B cell (primary cell): ENCODE measurements around the gene CAMTA1. TPM values are rescaled to one million over a fixed set of nuclear protein-coding genes. Genes with fewer than 3 reads are reported as not detected.
"Not testable (repeated sequence)": the region's sequence is repeated elsewhere in the genome, so short reads cannot be mapped to it uniquely, and the experiment has no call there.

Experiments
- ATAC-seq: fragments of 200-7000 bp; cut with Tn5 transposase; one replicate; pipeline ENCODE4 v1.10.0; 2021; ENCODE audit warnings: low read depth, mild to moderate bottlenecking, moderate number of reproducible peaks, moderate library complexity
- CTCF ChIA-PET: fragments of 350-600 bp; sonication (Branson Sonifier 250); formaldehyde crosslinking; loops from one replicate; lab custom pipeline; 2021; ENCODE audit warnings: antibody characterized with exemption, inconsistent platforms; lab: Charles Lee
- POLR2A ChIA-PET: fragments of 350-600 bp; sonication (Branson Sonifier 250); formaldehyde crosslinking; loops from one replicate; lab custom pipeline; 2021; ENCODE audit warnings: antibody characterized with exemption; lab: Charles Lee
- DNase-seq: peaks from one replicate; pipeline ENCODE4 v3.0.0; 2013
- H2AFZ ChIP-seq: 2 replicates; pipeline ENCODE4 v1.6.1; 2012; ENCODE audit warnings: mild to moderate bottlenecking, low read depth, low read length; ENCODE audit not compliant: insufficient read depth, poor library complexity, severe bottlenecking
- H3K27ac ChIP-seq, 2 donors: 1 replicate in 1 of 2; 2 replicates in 1 of 2; pipeline ENCODE4 v1.5.1; 2012 to 2013; ENCODE audit warnings: low read length in 2 of 2, mild to moderate bottlenecking in 2 of 2, moderate library complexity in 1 of 2
- H3K27me3 ChIP-seq, 4 experiments: fragments of 200-600 bp in 1 of 4; sonication (generic) in 1 of 4; replicated peaks in 1 of 4; 1 replicate in 2 of 4; 2 replicates in 2 of 4; pipeline versions ENCODE4 v1.6.1 to v1.7.0; 2013 to 2016; ENCODE audit warnings: low read length in 3 of 4, mild to moderate bottlenecking in 2 of 4, mixed read lengths in 1 of 4, moderate library complexity in 1 of 4; ENCODE audit not compliant: insufficient read depth in 4 of 4, control insufficient read depth in 3 of 4; ENCODE audit errors: control extremely low read depth in 1 of 4
- H3K36me3 ChIP-seq, 2 experiments: replicated peaks in 1 of 2; 1 replicate in 1 of 2; 2 replicates in 1 of 2; pipeline versions ENCODE4 v1.6.1 to v1.7.1; 2013; ENCODE audit warnings: low read length in 1 of 2; ENCODE audit not compliant: insufficient read depth in 2 of 2, control insufficient read depth in 1 of 2; ENCODE audit errors: control extremely low read depth in 1 of 2, extremely low read depth in 1 of 2
- H3K4me1 ChIP-seq, 2 donors: fragments of 200-600 bp in 1 of 2; sonication (generic) in 1 of 2; 1 replicate in 1 of 2; 2 replicates in 1 of 2; pipeline versions ENCODE4 v1.5.1 to v1.6.1; 2013 to 2017; ENCODE audit warnings: low read length in 2 of 2; ENCODE audit not compliant: control insufficient read depth in 2 of 2, insufficient read depth in 2 of 2
- H3K4me2 ChIP-seq: replicated peaks from 2 replicates; pipeline ENCODE3; 2012; ENCODE audit warnings: mild to moderate bottlenecking, low read depth, low read length; ENCODE audit not compliant: poor library complexity, severe bottlenecking
- H3K4me3 ChIP-seq, 5 experiments: fragments of 200-600 bp in 1 of 5; sonication (generic) in 1 of 5; 1 replicate in 3 of 5; 2 replicates in 2 of 5; pipeline versions ENCODE4 v1.5.1 to v1.7.0; 2011 to 2016; ENCODE audit warnings: low read length in 4 of 5, mild to moderate bottlenecking in 4 of 5, low read depth in 2 of 5, control low read depth in 1 of 5, moderate library complexity in 1 of 5; ENCODE audit not compliant: insufficient read depth in 1 of 5; ENCODE audit errors: control extremely low read depth in 1 of 5, extremely low read depth in 1 of 5
- H3K79me2 ChIP-seq: fragments of 200-600 bp; sonication (generic); one replicate; pipeline ENCODE4 v1.6.0; 2016; ENCODE audit warnings: low read length; ENCODE audit not compliant: control insufficient read depth, insufficient read depth
- H3K9ac ChIP-seq: fragments of 200-600 bp; sonication (generic); 2 replicates; pipeline ENCODE4 v1.6.1; 2017; ENCODE audit warnings: mild to moderate bottlenecking, low read length, moderate library complexity
- H3K9me3 ChIP-seq, 3 donors: one replicate each; pipeline versions ENCODE4 v1.6.1 to v1.7.1; 2013; ENCODE audit warnings: low read length in 2 of 3; ENCODE audit not compliant: control insufficient read depth in 2 of 3, insufficient read depth in 1 of 3; ENCODE audit errors: control extremely low read depth in 1 of 3
- H4K20me1 ChIP-seq: 2 replicates; pipeline ENCODE4 v1.6.0; 2012; ENCODE audit warnings: mild to moderate bottlenecking, low read length; ENCODE audit not compliant: insufficient read depth, control insufficient read depth, poor library complexity, severe bottlenecking
- H3K27ac Mint-ChIP-seq: one replicate; pipeline ENCODE4 v1.8.0; 2021; ENCODE audit warnings: mixed read lengths
- H3K27me3 Mint-ChIP-seq: one replicate; pipeline ENCODE4 v1.8.0; 2021; ENCODE audit warnings: mixed read lengths
- H3K4me1 Mint-ChIP-seq: one replicate; pipeline ENCODE4 v1.8.0; 2021; ENCODE audit warnings: mixed read lengths
- H3K4me3 Mint-ChIP-seq: one replicate; pipeline ENCODE4 v1.8.0; 2021; ENCODE audit warnings: mixed read lengths
- H3K9me3 Mint-ChIP-seq: one replicate; pipeline ENCODE4 v1.8.0; 2022; ENCODE audit warnings: mixed read lengths; ENCODE audit not compliant: insufficient read depth
- EZH2 ChIP-seq: IDR thresholded peaks from 2 replicates; pipeline ENCODE4 v1.6.1; 2012; ENCODE audit warnings: borderline replicate concordance, low read depth, mild to moderate bottlenecking, moderate library complexity, low read length; ENCODE audit not compliant: insufficient read depth, poor library complexity, severe bottlenecking
- WGBS: methylation state at CpG from one replicate; pipeline ENCODE4 v1.1.5; 2013; ENCODE audit warnings: missing lambda C conversion rate; ENCODE audit not compliant: insufficient coverage; 5-methylcytosine and 5-hydroxymethylcytosine counted together
- intact Hi-C: fragments of 100-400 bp; cut with micrococcal nuclease; formaldehyde crosslinking; loops from one replicate; pipeline ENCODE4 v1.10.0; 2022
- polyA plus RNA-seq: library from polyadenylated mRNA; depleted of rRNA; stranded (reverse); fragments of >200 nt; gene quantifications from 2 replicates; pipeline ENCODE4 v1.2.3, GENCODE V29; 2012
- total RNA-seq, 2 donors: library from RNA; stranded (reverse); fragments of 120-200 nt in 1 of 2; gene quantifications; 1 replicate in 1 of 2; 2 replicates in 1 of 2; pipeline versions ENCODE4 v1.2.3 to v1.2.4, GENCODE V29; 2013 to 2022
- TF ChIP-seq, protein P1 (sequence below): fragments of 200-600 bp; IDR thresholded peaks from one replicate; pipeline ENCODE4 v1.8.0; 2022; ENCODE audit warnings: antibody characterized with exemption, mild to moderate bottlenecking

Gene CAMTA1
- total and polyA plus RNA-seq, 2 donors (not counting 1 experiment from before 2014, with no cell fraction given) = 42.2 to 45.7 TPM

DNA sequence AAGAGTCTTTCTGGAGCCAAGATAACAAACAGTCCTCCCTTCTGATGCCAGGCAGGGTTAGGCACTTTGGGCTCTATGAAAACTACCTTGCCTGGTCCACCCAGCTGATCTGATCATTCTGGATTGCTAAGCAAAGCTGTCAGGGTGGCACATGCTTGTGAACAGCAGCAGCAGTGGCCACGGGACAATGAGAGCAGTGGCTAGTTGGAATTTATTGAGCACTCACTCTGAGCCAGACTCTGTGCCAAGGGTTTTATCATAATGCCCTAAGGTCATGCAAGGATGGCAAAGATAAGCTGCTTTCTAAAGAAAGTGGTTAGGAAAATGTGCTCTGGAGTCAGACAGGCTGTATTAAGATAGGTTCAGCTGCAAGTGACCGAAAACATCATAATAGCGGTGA lies 595.5 kb downstream of the CAMTA1 start:
- Mint-ChIP-seq H3K27ac (no peak overlapping the region), H3K4me1 (no peaks in the 10 kb centered on the region), H3K27me3 (peaks cover 13% of the 10 kb centered on the region), H3K9me3 (peaks cover 3% of the 10 kb centered on the region), H3K4me3 (no peak overlapping the region)
- H3K27ac ChIP-seq = no peak overlapping the region
- ATAC-seq (no peak), DNase-seq (no peak)
- 91% methylated on average over 1 of the region's 3 CpGs for WGBS
- no peaks in the 10 kb centered on the region for H3K4me1 ChIP-seq
- ChIA-PET CTCF (no interaction called here), POLR2A (no interaction called here)
- H3K79me2 ChIP-seq = no peaks in the 10 kb centered on the region
- no peaks in the 10 kb centered on the region for H3K36me3 ChIP-seq
- TF ChIP-seq EZH2 = no peak
- TF ChIP-seq, protein P1, sequence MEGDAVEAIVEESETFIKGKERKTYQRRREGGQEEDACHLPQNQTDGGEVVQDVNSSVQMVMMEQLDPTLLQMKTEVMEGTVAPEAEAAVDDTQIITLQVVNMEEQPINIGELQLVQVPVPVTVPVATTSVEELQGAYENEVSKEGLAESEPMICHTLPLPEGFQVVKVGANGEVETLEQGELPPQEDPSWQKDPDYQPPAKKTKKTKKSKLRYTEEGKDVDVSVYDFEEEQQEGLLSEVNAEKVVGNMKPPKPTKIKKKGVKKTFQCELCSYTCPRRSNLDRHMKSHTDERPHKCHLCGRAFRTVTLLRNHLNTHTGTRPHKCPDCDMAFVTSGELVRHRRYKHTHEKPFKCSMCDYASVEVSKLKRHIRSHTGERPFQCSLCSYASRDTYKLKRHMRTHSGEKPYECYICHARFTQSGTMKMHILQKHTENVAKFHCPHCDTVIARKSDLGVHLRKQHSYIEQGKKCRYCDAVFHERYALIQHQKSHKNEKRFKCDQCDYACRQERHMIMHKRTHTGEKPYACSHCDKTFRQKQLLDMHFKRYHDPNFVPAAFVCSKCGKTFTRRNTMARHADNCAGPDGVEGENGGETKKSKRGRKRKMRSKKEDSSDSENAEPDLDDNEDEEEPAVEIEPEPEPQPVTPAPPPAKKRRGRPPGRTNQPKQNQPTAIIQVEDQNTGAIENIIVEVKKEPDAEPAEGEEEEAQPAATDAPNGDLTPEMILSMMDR = no peak
- no peak overlapping the region for H3K4me3 ChIP-seq
- H3K9me3 ChIP-seq = no peaks in the 10 kb centered on the region
- H3K4me2 ChIP-seq = no peak overlapping the region
- no peaks in the 10 kb centered on the region for H4K20me1 ChIP-seq
- intact Hi-C loops = no loop called here
- H3K27me3 ChIP-seq = peaks cover 0 to 4% (median 0%) of the 10 kb centered on the region in 4 experiments
- no peak overlapping the region for H3K9ac ChIP-seq
- no peak overlapping the region for H2AFZ ChIP-seq

DNA sequence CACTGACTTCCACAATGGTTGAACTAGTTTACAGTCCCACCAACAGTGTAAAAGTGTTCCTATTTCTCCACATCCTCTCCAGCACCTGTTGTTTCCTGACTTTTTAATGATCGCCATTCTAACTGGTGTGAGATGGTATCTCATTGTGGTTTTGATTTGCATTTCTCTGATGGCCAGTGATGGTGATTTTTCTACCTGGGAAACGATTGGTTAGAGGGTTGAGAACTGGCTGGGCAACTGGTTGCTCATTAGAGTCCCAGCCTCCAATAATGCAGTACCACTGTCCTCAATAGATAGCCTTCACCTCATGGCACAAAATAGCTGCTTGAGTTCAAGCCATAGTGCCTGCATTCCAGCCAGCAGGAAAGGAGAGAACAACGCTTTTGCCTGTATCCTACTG lies 596.5 kb downstream of the CAMTA1 start:
- H3K9me3 ChIP-seq, H3K4me3 ChIP-seq, H3K27ac ChIP-seq, H4K20me1 ChIP-seq, H3K4me3 Mint-ChIP-seq, H3K27me3 ChIP-seq, H3K36me3 ChIP-seq, H3K79me2 ChIP-seq, H3K4me1 Mint-ChIP-seq, H2AFZ ChIP-seq, H3K27ac Mint-ChIP-seq, H3K4me1 ChIP-seq, DNase-seq, H3K9me3 Mint-ChIP-seq, ATAC-seq, H3K4me2 ChIP-seq, POLR2A ChIA-PET, CTCF ChIA-PET, H3K9ac ChIP-seq, intact Hi-C loops: not testable (repeated sequence)
- H3K27me3 Mint-ChIP-seq = peaks cover 13% of the 10 kb centered on the region
- no CpG with 5 or more reads among the region's 3 CpGs for WGBS
